SU-DHL-6 (cell line): ENCODE measurements around the gene OSBPL2.

Source experiments
- H2AFZ ChIP-seq: fragments of 200-600 bp; sonication (generic); 2 replicates; pipeline ENCODE4 v1.6.1; 2014; ENCODE audit warnings: low read depth, mild to moderate bottlenecking, moderate library complexity, mixed read lengths, antibody characterized with exemption, low read length; ENCODE audit not compliant: severe bottlenecking
- H3F3A ChIP-seq: fragments of 200-600 bp; shearing (Covaris generic); 2 replicates; pipeline ENCODE4 v1.6.0; 2016; ENCODE audit warnings: antibody characterized with exemption, mild to moderate bottlenecking; ENCODE audit not compliant: insufficient read depth
- H3K27ac ChIP-seq: fragments of 200-600 bp; sonication (generic); 2 replicates; pipeline ENCODE4 v1.5.1; 2016; ENCODE audit warnings: low read depth, mild to moderate bottlenecking, low read length, moderate library complexity, mixed read lengths
- H3K27me3 ChIP-seq: fragments of 200-600 bp; sonication (generic), shearing (Covaris generic); 2 replicates; pipeline ENCODE4 v1.6.0; 2014; ENCODE audit warnings: mild to moderate bottlenecking, low read length
- H3K36me3 ChIP-seq: fragments of 200-600 bp; sonication (generic); 2 replicates; pipeline ENCODE4 v1.6.1; 2014; ENCODE audit warnings: mild to moderate bottlenecking, low read length, mixed read lengths
- H3K4me2 ChIP-seq: fragments of 300-600, 200-600 bp; shearing (Covaris generic), sonication (generic); 2 replicates; pipeline ENCODE4 v1.6.0; 2014; ENCODE audit warnings: low read length, low read depth, mild to moderate bottlenecking; ENCODE audit not compliant: poor library complexity, severe bottlenecking
- H3K4me3 ChIP-seq: fragments of 200-600 bp; sonication (generic); 2 replicates; pipeline ENCODE4 v1.5.1; 2014; ENCODE audit warnings: antibody characterized with exemption, low read length, mild to moderate bottlenecking, mixed read lengths; ENCODE audit not compliant: insufficient read depth, poor library complexity, severe bottlenecking
- H3K79me2 ChIP-seq: fragments of 200-600 bp; sonication (generic); 2 replicates; pipeline ENCODE4 v1.6.1; 2014; ENCODE audit warnings: mild to moderate bottlenecking, low read length, moderate library complexity; ENCODE audit not compliant: insufficient read depth
- H3K9ac ChIP-seq: fragments of 200-600 bp; sonication (generic); 2 replicates; pipeline ENCODE4 v1.7.0; 2014; ENCODE audit warnings: mild to moderate bottlenecking, low read length
- H3K9me2 ChIP-seq: fragments of 200-600 bp; sonication (generic); replicated peaks from 2 replicates; pipeline ENCODE4 v1.6.1; 2014; ENCODE audit warnings: low read length; ENCODE audit not compliant: insufficient read depth
- H3K9me3 ChIP-seq: fragments of 200-600 bp; sonication (generic); 2 replicates; pipeline ENCODE4 v1.6.1; 2014; ENCODE audit warnings: low read length, mixed read lengths; ENCODE audit not compliant: insufficient read depth
- H4K20me1 ChIP-seq: fragments of 200-600 bp; sonication (generic); 2 replicates; pipeline ENCODE4 v1.6.1; 2014; ENCODE audit warnings: low read depth, mild to moderate bottlenecking, antibody characterized with exemption, low read length, moderate library complexity, mixed read lengths
- CTCF ChIP-seq: fragments of 200-600 bp; sonication (generic); IDR thresholded peaks from one replicate; pipeline ENCODE4 v1.5.1; 2017; ENCODE audit warnings: antibody characterized with exemption, mild to moderate bottlenecking, low read length, moderate library complexity; ENCODE audit not compliant: insufficient read depth, poor library complexity, severe bottlenecking
- EZH2phosphoT487 ChIP-seq: fragments of 200-600 bp; sonication (generic), shearing (Covaris generic); conservative IDR thresholded peaks from 2 replicates; pipeline ENCODE4 v1.6.1; 2018; ENCODE audit warnings: mild to moderate bottlenecking, antibody characterized with exemption, low read length, moderate library complexity, mixed read lengths

Gene OSBPL2

GRCh38 chr20:62258499-62259293 lies 20.4 kb downstream of the OSBPL2 start:
- no peaks in the 10 kb centered on the region for H3K36me3 ChIP-seq
- H3K27ac ChIP-seq = no peak overlapping the region
- H3K9ac ChIP-seq = no peak overlapping the region
- no peak for TF ChIP-seq EZH2phosphoT487
- no peak for TF ChIP-seq CTCF
- no peak overlapping the region for H3K4me2 ChIP-seq
- no peak overlapping the region for H3K4me3 ChIP-seq
- H3K9me3 ChIP-seq = no peaks in the 10 kb centered on the region
- no peaks in the 10 kb centered on the region for H4K20me1 ChIP-seq
- H3F3A ChIP-seq = no peaks in the 10 kb centered on the region
- H2AFZ ChIP-seq = no peak overlapping the region
- H3K79me2 ChIP-seq = no peaks in the 10 kb centered on the region
- no peaks in the 10 kb centered on the region for H3K9me2 ChIP-seq
- no peaks in the 10 kb centered on the region for H3K27me3 ChIP-seq

DNA sequence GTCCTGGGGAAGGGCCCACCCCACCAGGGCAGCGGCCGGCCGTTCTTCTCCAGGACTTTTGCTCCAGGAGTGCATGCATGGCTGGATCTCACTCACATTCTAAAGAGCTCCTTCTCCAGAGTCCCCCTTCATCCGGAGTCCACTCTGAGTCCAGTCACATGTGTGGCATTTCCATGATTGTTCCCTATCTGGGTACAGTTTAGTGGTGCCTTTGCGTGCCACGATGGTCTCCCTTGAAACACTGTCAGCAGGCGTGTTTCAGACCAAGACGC lies 20.9 kb downstream of the OSBPL2 start:
- Histone ChIP-seq H3K27me3 (no peaks in the 10 kb centered on the region), H3K9me3 (no peaks in the 10 kb centered on the region), H2AFZ (no peak overlapping the region), H4K20me1 (no peaks in the 10 kb centered on the region), H3K4me3 (no peak overlapping the region), H3K9me2 (no peaks in the 10 kb centered on the region), H3F3A (no peaks in the 10 kb centered on the region), H3K27ac (no peak overlapping the region), H3K36me3 (no peaks in the 10 kb centered on the region), H3K79me2 (no peaks in the 10 kb centered on the region), H3K9ac (no peak overlapping the region), H3K4me2 (no peak overlapping the region)
- TF ChIP-seq EZH2phosphoT487 (no peak), CTCF (no peak)

DNA sequence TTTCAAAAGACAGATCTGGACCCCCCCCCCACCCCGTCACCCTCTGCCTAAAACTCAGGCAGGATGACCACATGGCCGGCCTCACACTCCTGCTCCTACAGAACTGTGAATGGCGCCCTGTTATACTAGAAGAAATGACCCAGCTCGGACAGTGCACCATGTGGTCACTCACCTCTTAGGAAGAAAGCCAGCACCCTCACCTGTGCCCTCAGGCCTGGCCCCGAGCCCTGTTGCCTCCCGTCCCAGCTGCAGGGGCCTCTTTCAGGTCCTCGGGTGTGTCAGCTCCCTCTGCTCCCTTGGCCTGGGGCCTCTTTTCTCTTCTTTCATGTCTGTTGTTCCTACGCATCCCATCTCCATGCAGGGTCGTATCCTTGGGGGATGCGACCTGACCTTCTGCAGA lies 23.7 kb downstream of the OSBPL2 start:
- Histone ChIP-seq H3K4me2 (no peak overlapping the region), H3K4me3 (no peak overlapping the region), H3K9me2 (no peaks in the 10 kb centered on the region), H2AFZ (no peak overlapping the region), H3K27me3 (no peaks in the 10 kb centered on the region), H3K27ac (no peak overlapping the region), H3K36me3 (0 out of 2 replicates have a peak, but pooled peaks cover 3% of the 10 kb centered on the region), H3K79me2 (no peaks in the 10 kb centered on the region), H3F3A (no peaks in the 10 kb centered on the region), H4K20me1 (no peaks in the 10 kb centered on the region), H3K9me3 (no peaks in the 10 kb centered on the region), H3K9ac (no peak overlapping the region)
- TF ChIP-seq CTCF (no peak), EZH2phosphoT487 (no peak)
